ENCODE results near the gene ATG14. TPM values are rescaled to one million over a fixed set of nuclear protein-coding genes. Genes with fewer than 3 reads are reported as not detected.

ATG14 gene
- total RNA-seq, result 23.8 and 27.6 TPM in 2 replicates

GRCh38 chr14:55411426-55412389 lies at the start of gene ATG14:
Gene ATG14, minus strand, starts transcription at chr14:55411830. Its CDS starts 8 bp downstream, at chr14:55411822.

GRCh38 chr14:55440385-55440784 lies 28.8 kb upstream of the ATG14 start, which contains the start of gene TBPL2:
Gene TBPL2, minus strand, starts transcription at chr14:55440616. Its CDS starts 167 bp downstream, at chr14:55440449.

Small RNAs within 50 kb of the gene (small RNA-seq; reads per million reads assigned to genes)
- gene AL356801.1, result not detected

Other genes starting within 250 kb of the ATG14 start
- 21.4 and 27.6 TPM in 2 replicates for gene DLGAP5, start 220.2 kb downstream of the ATG14 start, total RNA-seq
- gene FBXO34, start 140.4 kb downstream of the ATG14 start, total RNA-seq, result 19.2 and 23.1 TPM in 2 replicates
- gene TBPL2, start 28.8 kb upstream of the ATG14 start, total RNA-seq, result not detected in 2 replicates
- gene KTN1, start 168.4 kb upstream of the ATG14 start, total RNA-seq, result 190 and 217 TPM in 2 replicates

Data from articular chondrocyte of knee joint (primary cell).